Activated CD4-positive, CD25-positive, alpha-beta regulatory T cell treated with anti-CD3 and anti-CD28 coated beads, Interleukin-2, amount 50 U/mL, for 24 hours (primary cell): ENCODE data around the gene DGKZ.

Source experiments
- ATAC-seq, 2 donors: fragments of 150-1000 bp; cut with Tn5 transposase; one replicate each; pipeline ENCODE4 v1.10.0; 2021; ENCODE audit warnings: mild to moderate bottlenecking in 1 of 2, moderate library complexity in 1 of 2

The DGKZ gene

GRCh38 chr11:46381819-46382645, 34.8 kb downstream of the DGKZ start:
- peak in 1 of 2 donors; percentile 7 for ATAC-seq

DNA sequence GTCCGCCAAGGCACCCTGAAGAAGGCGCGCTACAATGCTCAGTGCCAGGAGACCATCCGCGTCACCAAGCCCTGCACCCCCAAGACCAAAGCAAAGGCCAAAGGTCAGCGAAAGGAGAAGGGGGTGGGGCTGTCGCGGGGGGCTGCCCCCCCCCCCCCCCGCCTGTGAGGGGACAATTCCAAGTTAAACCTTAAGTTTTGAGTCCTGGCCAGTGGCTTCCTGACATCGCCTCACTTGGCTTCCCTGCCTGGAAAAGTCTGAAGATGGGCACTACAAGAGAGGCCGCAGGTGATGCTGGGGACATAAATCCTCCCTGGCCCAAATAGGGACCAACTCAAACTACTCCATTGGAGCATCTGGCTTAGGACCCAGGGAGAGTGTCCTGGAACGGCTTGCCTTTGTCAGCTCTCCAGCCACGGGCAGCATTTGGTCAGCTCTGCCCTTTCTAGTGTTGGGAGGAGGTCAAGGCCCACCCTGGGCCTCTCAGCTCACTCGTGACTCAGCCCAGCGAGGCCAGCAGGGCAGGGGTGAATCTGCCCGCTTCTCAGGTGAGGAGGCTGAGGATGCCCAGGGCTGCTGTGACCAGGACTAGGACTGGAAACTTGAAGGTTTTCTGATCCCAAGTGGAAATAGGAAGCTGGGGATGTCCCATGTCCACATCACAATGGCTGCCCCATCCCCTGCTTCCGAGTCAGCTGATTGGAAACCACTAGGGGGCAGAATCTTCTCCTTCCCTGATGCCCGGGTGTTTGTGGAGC, 35.6 kb downstream of the DGKZ start:
- no peak for ATAC-seq

DNA sequence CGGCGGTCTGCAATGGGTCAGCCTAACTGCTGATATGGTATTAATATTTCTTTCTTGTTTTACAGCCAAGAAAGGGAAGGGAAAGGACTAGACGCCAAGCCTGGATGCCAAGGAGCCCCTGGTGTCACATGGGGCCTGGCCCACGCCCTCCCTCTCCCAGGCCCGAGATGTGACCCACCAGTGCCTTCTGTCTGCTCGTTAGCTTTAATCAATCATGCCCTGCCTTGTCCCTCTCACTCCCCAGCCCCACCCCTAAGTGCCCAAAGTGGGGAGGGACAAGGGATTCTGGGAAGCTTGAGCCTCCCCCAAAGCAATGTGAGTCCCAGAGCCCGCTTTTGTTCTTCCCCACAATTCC, 36.1 kb downstream of the DGKZ start:
- no peak for ATAC-seq

GRCh38 chr11:46383974-46384701, 36.9 kb downstream of the DGKZ start:
- ATAC-seq: no peak

DNA sequence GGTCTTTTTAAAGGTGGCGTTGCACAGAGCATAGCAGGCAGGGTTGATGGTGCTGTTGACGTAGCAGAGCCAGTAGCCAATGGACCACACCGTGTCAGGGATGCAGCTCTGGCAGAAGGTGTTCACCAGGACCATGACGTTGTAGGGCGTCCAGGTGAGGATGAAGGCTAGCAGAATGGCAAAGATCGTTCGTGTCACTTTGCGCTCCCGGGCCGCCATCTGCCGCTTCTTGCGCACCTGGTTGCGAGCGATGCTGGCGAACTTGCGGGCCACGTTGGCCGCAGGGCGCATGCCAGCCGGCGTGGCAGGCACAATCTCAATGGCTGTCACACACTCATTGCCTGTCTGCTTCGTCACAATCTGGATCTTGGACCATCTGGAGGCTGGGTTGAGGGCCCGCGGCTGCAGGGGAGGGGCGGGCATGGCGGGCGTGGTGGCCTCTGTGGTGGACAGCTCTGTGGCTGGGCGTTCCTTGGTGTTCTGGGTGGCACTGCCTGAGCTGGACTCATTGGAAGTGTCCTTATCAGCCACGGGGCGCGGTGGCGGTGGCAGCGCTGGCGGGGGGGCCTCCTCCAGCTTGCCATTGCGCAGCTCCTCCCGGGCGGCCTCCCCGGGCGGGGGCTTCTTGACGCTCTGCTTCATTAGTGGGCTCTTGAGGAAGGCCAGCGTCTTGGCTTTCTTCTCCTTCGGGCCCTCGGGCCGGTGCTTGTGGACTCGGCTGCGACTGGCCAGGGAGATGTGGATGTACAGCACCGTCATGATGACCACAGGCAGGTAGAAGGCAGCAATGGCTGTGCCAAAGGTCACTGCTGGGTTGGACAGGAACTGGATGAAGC, 38.1 kb downstream of the DGKZ start:
- ATAC-seq: no peak

- no peak for ATAC-seq
Measured at GRCh38 chr11:46386005-46386578, 38.8 kb downstream of the DGKZ start.

DNA sequence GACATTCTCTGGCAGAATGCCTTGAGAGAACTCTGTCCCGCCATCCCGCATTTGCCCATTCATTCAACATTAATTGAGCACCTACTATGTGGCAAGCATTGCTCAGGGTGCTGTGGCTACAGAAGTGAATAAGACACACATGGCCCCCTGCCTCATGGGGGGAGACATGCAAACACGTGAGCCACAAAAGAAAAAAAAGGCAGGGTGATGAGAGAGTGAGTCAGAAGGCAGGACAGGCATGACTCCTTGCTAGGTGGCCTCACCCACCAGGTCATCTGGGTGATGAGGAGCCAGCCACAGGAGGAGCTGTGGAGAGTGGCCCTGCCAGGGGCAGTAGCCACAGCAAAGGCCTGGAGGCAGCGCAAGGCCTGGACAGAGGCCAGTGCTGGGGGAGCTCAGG, 39.4 kb downstream of the DGKZ start:
- no peak for ATAC-seq

DNA sequence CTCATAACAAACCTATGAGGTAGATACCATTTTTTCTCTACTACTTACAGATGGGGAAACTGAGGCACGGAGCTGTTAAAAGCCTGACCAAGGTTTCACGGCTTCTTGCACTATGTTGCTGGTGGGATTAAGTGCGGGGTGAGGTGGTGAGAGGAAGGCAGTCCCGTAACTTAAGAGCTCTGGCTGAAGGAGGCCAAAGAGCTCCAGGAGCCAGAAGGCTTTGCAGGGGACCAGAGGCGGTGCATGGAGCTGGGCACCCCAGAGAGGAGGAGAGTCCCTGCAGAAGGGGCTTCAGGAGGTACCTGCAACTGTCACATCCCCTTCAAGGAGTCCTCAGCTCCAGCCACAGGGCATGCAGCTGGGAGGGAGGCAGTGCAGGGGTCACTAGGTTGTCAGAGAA, 40.2 kb downstream of the DGKZ start:
- ATAC-seq: no peak

DNA sequence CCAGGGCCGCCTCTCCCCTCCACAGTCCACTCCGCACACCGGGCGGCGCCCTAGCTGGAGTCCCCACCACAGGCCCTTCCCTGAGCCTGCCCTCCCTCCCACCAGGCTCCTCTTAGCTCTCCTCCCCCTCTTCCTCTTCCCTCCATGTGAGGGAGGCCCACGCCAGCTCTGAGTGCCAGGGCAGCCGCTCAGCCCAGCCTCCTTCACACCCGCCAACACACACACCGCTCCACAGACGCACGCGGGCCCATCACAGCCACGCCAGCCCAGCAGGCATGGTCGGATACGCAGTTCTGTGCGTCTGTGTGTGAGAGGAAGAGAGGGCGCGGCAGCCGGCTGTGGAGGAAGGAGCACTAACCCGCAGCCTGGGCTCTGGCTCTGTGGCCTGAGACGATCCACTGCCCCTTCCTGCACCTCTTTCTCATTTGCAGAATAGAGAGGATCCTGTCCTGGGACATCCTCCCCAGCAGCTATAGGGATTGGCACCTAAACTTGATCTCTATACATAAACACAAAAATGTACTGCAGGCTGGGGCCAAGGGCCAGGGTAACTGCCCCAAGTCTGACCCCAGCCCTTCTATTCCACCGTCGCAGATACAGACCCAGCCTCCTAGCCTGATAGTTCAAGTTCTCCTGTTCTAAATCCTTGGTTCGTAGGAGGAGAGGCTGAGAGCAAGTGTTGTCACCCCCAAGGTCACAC, 40.8 kb downstream of the DGKZ start:
- no peak for ATAC-seq

- ATAC-seq: no peak
Measured at GRCh38 chr11:46388619-46389449, 41.6 kb downstream of the DGKZ start.

DNA sequence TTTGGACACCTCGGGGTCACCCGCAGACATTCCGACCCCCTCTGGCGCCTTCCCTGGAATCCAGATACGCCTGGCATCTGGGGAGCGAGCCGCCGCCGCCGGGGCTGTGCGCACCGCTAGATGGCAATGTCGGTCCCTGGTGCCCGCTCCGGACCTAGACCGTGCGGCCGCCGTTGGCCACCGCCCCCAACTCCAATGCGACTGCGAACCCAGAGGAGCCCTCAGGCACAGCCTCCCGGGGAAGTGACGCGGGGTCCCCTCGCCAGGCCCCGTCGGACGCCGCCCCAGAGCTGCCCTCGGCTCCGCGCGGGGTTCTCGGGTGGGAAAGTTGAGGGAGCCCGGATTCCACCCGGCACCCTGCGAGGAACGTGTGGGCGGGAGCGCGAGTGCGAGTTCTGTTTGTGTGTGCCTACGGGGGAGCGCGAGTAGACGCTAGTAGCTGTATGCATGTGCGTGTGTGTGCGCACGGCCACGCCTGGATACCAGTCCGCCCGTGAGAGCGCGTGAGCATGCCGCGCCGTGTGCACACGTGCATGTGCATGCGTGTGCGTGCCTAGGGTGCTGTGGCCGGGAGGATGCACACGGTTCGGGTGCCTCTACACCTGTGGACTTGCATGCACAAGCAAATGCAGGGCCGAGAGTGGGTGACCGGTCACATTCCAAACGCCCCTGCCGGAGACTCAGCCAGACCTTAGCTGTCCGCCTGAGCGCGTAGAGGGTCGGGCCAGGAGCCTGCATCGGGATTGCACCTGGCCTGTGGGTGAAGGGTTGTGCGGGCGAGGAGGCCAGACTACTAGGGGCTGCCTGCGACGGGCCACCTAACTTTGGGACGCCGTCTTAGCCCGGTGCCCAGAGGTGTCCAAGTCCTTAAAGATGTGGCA, 42.4 kb downstream of the DGKZ start:
- ATAC-seq: peak; percentile 47 to 51

DNA sequence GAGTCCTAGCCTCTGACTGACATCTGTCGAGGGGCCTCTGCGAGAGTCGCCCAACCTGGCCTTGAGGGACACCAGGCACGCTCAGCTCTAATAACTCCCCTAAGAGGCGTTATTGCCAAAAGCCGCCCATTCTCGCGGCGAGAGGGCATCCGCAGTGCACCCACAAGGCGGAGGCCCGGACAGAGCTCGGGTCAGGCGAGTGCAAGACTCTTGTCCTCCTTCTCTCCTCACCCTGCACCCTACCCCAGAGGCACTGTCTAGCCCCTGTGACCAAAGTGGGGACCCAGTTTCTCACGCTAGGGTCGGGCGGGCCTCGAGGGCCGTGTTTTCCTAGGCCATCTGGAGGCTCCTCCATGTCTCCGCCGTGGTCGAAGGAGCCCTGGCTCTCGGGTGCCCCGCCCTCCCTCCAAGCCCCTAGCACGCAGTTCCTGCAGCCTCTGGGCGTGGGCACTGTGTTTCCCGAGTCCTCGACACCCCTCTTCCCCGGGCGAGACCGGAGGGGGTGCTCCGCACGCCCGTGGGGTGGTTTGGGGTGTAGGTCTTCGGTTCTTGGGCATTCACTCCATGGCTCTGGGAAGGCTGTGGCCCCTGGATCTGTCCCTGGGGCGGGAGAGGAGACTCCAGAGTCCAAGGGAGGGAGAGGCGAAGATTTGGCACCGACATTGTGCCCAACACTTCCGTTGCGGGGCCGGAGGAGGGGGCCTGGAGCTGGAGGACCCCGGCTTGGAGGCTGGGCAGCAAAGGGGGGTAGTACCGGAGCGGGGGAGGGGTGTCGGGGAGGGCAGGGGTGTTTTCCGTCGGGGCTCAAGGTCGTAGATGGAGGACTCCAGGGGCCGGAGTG, 43.3 kb downstream of the DGKZ start:
- ATAC-seq: no peak

GRCh38 chr11:46391186-46391577, 43.9 kb downstream of the DGKZ start:
- ATAC-seq: no peak

- no peak for ATAC-seq
Measured at GRCh38 chr11:46391578-46392420, 44.5 kb downstream of the DGKZ start, which contains the start of gene CHRM4. Gene CHRM4, minus strand, starts transcription at chr11:46391776. Its CDS starts 5,219 bp downstream, at chr11:46386557.

DNA sequence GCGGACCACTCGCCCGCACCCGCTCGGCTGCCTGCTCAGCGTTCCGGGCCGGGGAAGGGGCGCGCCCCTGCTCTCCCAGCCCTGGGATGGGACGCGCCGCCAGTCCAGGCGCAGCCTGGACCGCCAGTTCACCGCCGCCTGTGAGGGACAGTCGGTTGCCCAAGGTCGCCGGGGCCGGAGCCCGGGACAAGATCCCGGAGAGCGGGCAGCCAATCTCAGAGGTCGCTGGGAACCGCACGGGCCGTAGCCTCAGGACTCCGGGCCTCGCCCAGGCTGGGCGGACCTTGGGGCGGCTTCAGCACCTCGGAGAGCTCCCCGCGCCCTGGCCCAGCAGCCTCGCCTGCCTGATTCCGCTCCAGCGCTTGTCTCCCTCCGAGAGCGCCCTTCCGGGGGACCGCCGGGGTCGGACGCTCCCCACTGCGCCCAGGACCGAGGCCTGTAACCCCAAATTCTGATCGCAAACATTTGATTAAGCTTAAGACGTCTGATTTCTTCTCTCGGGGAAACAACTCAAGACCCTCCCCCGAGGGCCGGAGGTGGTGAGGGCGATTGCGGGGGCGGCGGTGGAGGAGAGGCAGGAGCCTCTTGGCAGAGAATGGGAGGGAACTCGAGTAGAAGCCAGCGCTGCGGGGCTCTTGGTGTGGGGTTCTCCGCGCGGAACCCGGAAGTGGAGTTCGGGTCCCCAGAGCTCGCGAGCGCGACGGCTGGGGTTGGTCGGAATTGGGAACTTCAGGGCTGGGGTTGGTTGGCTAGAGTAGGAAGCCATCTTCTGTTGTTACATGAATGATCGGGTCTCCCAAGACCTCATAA, 45.4 kb downstream of the DGKZ start:
- ATAC-seq: peak; percentile 80 to 84

GRCh38 chr11:46393231-46393616, 46.0 kb downstream of the DGKZ start:
- ATAC-seq: no peak

DNA sequence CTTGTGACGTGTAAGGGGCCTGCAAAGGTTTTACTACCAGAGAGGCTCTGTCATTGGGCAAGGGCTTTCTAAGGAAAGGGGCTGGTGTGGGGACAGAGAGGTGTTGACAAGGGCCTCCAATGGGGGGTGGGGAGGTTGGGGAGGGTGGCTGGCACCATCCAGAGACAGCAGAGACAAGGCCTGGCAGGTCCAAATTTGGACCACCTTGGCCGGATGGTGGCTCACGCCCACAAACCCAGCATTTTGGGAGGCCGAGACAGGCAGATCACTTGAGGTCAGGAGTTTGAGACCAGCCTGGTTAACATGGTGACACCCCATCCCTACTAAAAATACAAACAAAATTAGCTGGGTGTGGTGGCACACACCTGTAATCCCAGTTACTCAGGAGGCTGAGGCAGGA, 46.5 kb downstream of the DGKZ start:
- ATAC-seq: no peak
